Spleen (tissue), 11 donors: ENCODE results near the gene VEGFC. TPM values are rescaled to one million over a fixed set of nuclear protein-coding genes. Genes with fewer than 3 reads are reported as not detected.

Source experiments
- DNase-seq: peaks from one replicate; pipeline ENCODE4 v3.0.0-alpha.2; 2020
- H3K27ac ChIP-seq, 8 donors: fragments of 200-600 bp; sonication (generic) in 7 of 8; 1 replicate in 4 of 8; 2 replicates in 4 of 8; pipeline versions ENCODE4 v1.5.0 to v1.8.0; 2016 to 2021; ENCODE audit warnings: inconsistent platforms in 4 of 8, mild to moderate bottlenecking in 4 of 8, moderate library complexity in 1 of 8
- H3K27me3 ChIP-seq, 7 donors: fragments of 200-600 bp; sonication (generic) in 6 of 7; replicated peaks in 1 of 7; 1 replicate in 4 of 7; 2 replicates in 3 of 7; pipeline versions ENCODE4 v1.5.0 to v1.8.0; 2016 to 2021; ENCODE audit warnings: inconsistent platforms in 3 of 7, mild to moderate bottlenecking in 1 of 7
- H3K36me3 ChIP-seq, 6 donors: fragments of 200-600 bp; sonication (generic) in 5 of 6; 1 replicate in 4 of 6; 2 replicates in 2 of 6; pipeline versions ENCODE4 v1.5.0 to v1.8.0; 2016 to 2021; ENCODE audit warnings: inconsistent platforms in 2 of 6
- H3K4me1 ChIP-seq, 6 donors: fragments of 200-600 bp; sonication (generic) in 5 of 6; 1 replicate in 3 of 6; 2 replicates in 3 of 6; pipeline versions ENCODE4 v1.5.0 to v1.8.0; 2016 to 2021; ENCODE audit warnings: inconsistent platforms in 3 of 6
- H3K4me3 ChIP-seq, 8 donors: fragments of 200-600 bp; sonication (generic) in 7 of 8; 1 replicate in 4 of 8; 2 replicates in 4 of 8; pipeline versions ENCODE4 v1.5.0 to v1.8.0; 2016 to 2021; ENCODE audit warnings: inconsistent platforms in 4 of 8, mild to moderate bottlenecking in 4 of 8, moderate library complexity in 2 of 8
- H3K9me3 ChIP-seq, 8 donors: fragments of 200-600 bp; sonication (generic) in 7 of 8; 1 replicate in 4 of 8; 2 replicates in 4 of 8; pipeline versions ENCODE4 v1.5.0 to v1.8.0; 2016 to 2021; ENCODE audit warnings: inconsistent platforms in 4 of 8
- POLR2A ChIP-seq, 3 donors: fragments of 450-650 bp; IDR thresholded peaks; one replicate each; pipeline ENCODE4 v1.5.1; 2017; ENCODE audit warnings: antibody characterized with exemption in 3 of 3, mild to moderate bottlenecking in 1 of 3
- POLR2AphosphoS5 ChIP-seq, 3 donors: sonication (generic); formaldehyde crosslinking; IDR thresholded peaks; one replicate each; pipeline ENCODE4 v1.5.1; 2017; ENCODE audit warnings: antibody characterized with exemption in 3 of 3
- WGBS, 5 donors: extraction: QIAGEN DNeasy Blood & Tissue Kit in 3 of 5; methylation state at CpG; one replicate each; pipeline versions ENCODE4 v1.1.5 to v1.1.7; 2013 to 2018; 5-methylcytosine and 5-hydroxymethylcytosine counted together
- intact Hi-C: fragments of 100-400 bp; cut with DNase I; formaldehyde crosslinking; loops from one replicate; pipeline ENCODE4 v1.15.0; 2023; ENCODE audit warnings: low total_unique reads
- polyA plus RNA-seq, 3 donors: library from polyadenylated mRNA; stranded (reverse); fragments of 200-250 nt; gene quantifications; one replicate each; pipeline ENCODE4 v1.2.1, GENCODE V29; 2013
- total RNA-seq, 7 donors: library from RNA; depleted of rRNA in 3 of 7; stranded (reverse); fragments of >200 nt in 3 of 7; fragmentation: NEBNext Ultra II Directional in 4 of 7; extraction: Animal tissue kit (Norgen Biotek cat#: 25700) in 4 of 7; gene quantifications; one replicate each; pipeline versions ENCODE4 v1.1.0 to v1.2.1, GENCODE V29; 2016 to 2021
- TF ChIP-seq, protein P1 (sequence below), 11 experiments: fragments of 200-600 bp in 7 of 11; fragments of 450-650 bp in 4 of 11; sonication (generic) in 4 of 11; IDR thresholded peaks in 8 of 11; conservative IDR thresholded peaks in 3 of 11; 1 replicate in 7 of 11; 2 replicates in 4 of 11; pipeline versions ENCODE4 v1.4.0 to v1.8.0; 2016 to 2021; ENCODE audit warnings: antibody characterized with exemption in 11 of 11, inconsistent platforms in 4 of 11, mild to moderate bottlenecking in 1 of 11
- donor health status: healthy with polysubstance abuse.
- donor health status: DM: no; HTN: no; CAD: no; lungs with moderate emphysema.
- donor health status: DM: no; HTN: no; CAD: no.
- donor health status: Bipolar disorder and iron deficiency.
- donor health status: healthy.
- donor health status: DM: no; HTN: no; CAD: no.
- donor health status: DM: yes; HTN: yes; CAD: no.

VEGFC gene
- total and polyA plus RNA-seq, 10 donors = 3.3 to 11.6 (median 4.6) TPM

GRCh38 chr4:176735300-176735699 lies 57.4 kb downstream of the VEGFC start:
- 83 to 96% (median 92%) methylated on average over 2 of the region's 2 CpGs for WGBS, 5 donors
- Histone ChIP-seq H3K4me1 (no peaks in the 10 kb centered on the region), H3K36me3 (no peaks in the 10 kb centered on the region), H3K9me3 (no peaks in the 10 kb centered on the region), H3K27ac (no peak overlapping the region), H3K4me3 (no peak overlapping the region), H3K27me3 (no peaks in the 10 kb centered on the region)
- TF ChIP-seq POLR2A (IDR thresholded peaks at IDR 0.05) = no peak
- TF ChIP-seq, protein P1, sequence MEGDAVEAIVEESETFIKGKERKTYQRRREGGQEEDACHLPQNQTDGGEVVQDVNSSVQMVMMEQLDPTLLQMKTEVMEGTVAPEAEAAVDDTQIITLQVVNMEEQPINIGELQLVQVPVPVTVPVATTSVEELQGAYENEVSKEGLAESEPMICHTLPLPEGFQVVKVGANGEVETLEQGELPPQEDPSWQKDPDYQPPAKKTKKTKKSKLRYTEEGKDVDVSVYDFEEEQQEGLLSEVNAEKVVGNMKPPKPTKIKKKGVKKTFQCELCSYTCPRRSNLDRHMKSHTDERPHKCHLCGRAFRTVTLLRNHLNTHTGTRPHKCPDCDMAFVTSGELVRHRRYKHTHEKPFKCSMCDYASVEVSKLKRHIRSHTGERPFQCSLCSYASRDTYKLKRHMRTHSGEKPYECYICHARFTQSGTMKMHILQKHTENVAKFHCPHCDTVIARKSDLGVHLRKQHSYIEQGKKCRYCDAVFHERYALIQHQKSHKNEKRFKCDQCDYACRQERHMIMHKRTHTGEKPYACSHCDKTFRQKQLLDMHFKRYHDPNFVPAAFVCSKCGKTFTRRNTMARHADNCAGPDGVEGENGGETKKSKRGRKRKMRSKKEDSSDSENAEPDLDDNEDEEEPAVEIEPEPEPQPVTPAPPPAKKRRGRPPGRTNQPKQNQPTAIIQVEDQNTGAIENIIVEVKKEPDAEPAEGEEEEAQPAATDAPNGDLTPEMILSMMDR (IDR thresholded peaks at IDR 0.05 in 8 of 11, conservative IDR thresholded peaks at IDR 0.05 in 3 of 11) = no peak
- no peak for TF ChIP-seq POLR2AphosphoS5 (IDR thresholded peaks at IDR 0.05)
- intact Hi-C loops = no loop called here
- no peak for DNase-seq

DNA sequence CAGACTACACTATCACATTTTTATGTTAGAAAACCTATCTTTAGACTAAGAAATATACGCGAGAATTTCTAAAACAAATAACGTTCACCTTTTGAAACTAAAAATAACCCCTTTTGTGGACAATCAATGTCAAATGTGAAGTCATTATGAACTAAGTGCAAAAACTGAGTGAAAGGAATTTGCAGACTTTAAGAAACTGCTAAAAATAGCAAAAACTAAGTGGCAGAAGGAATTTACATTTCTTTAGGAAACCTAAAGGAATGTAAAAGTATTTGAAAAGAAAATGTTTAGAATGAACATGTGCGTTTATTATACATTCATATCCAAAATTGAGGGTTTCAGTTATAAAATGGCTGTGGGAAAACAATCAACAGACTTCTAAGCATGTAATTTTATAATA lies 58.3 kb downstream of the VEGFC start:
- TF ChIP-seq POLR2AphosphoS5 (IDR thresholded peaks at IDR 0.05) = no peak
- TF ChIP-seq, protein P1 (IDR thresholded peaks at IDR 0.05 in 8 of 11, conservative IDR thresholded peaks at IDR 0.05 in 3 of 11) = no peak
- TF ChIP-seq POLR2A (IDR thresholded peaks at IDR 0.05) = no peak
- intact Hi-C loops = no loop called here

DNA sequence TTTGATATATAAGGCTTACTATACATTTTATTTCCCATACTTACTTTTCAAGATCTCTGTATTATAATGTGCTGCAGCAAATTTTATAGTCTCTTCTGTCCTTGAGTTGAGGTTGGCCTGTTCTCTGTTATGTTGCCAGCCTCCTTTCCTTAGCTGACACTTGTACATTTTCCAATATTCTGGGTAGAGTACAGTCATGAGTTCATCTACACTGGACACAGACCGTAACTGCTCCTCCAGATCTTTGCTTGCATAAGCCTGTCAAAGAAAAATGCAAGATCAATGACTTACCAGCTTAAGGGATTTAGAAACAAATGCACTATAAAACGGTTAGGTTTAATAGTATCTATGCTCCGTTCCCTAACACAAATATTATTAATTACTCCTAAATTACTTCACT lies 63.2 kb downstream of the VEGFC start:
- no peaks in the 10 kb centered on the region for H3K36me3 ChIP-seq
- H3K4me3 ChIP-seq = no peak overlapping the region
- H3K9me3 ChIP-seq = no peaks in the 10 kb centered on the region
- H3K27me3 ChIP-seq = no peaks in the 10 kb centered on the region
- 83 to 93% (median 91%) methylated on average over 3 of the region's 3 CpGs for WGBS, 5 donors
- H3K4me1 ChIP-seq = no peaks in the 10 kb centered on the region
- no peak overlapping the region for H3K27ac ChIP-seq
- DNase-seq = no peak
- intact Hi-C loops = no loop called here
- no peak for TF ChIP-seq POLR2AphosphoS5 (IDR thresholded peaks at IDR 0.05)
- no peak for TF ChIP-seq POLR2A (IDR thresholded peaks at IDR 0.05)
- TF ChIP-seq, protein P1 (IDR thresholded peaks at IDR 0.05 in 8 of 11, conservative IDR thresholded peaks at IDR 0.05 in 3 of 11) = no peak

More for the DNA sequence above, 58.3 kb downstream of the VEGFC start:
- H3K36me3 ChIP-seq = no peaks in the 10 kb centered on the region
- H3K9me3 ChIP-seq = no peaks in the 10 kb centered on the region
- H3K27ac ChIP-seq = no peak overlapping the region
- no peak for DNase-seq
- H3K4me3 ChIP-seq = no peak overlapping the region
- 56 to 77% (median 63%) methylated on average over 4 of the region's 4 CpGs for WGBS, 5 donors
- no peaks in the 10 kb centered on the region for H3K27me3 ChIP-seq
- no peaks in the 10 kb centered on the region for H3K4me1 ChIP-seq

- Histone ChIP-seq H3K4me3 (no peak overlapping the region), H3K36me3 (no peaks in the 10 kb centered on the region), H3K27ac (peak overlapping the region in 2 of 8 donors; percentile 17 to 19), H3K27me3 (no peaks in the 10 kb centered on the region), H3K9me3 (peaks cover 0 to under 1% (median 0%) of the 10 kb centered on the region in 8 donors), H3K4me1 (no peaks in the 10 kb centered on the region)
- TF ChIP-seq POLR2A (IDR thresholded peaks at IDR 0.05) (no peak), POLR2AphosphoS5 (IDR thresholded peaks at IDR 0.05) (no peak)
- TF ChIP-seq, protein P1 (IDR thresholded peaks at IDR 0.05 in 8 of 11, conservative IDR thresholded peaks at IDR 0.05 in 3 of 11) = no peak
- intact Hi-C loops = no loop called here
- WGBS, 5 donors = 56 to 78% (median 62%) methylated on average over 8 of the region's 8 CpGs
- DNase-seq = no peak
Measured at GRCh38 chr4:176726803-176727202, 65.9 kb downstream of the VEGFC start.
